HG02623 (cell line): ENCODE measurements around the gene RELL1.

ENCODE experiments used
- ATAC-seq: cut with Tn5 transposase; IDR thresholded peaks from one replicate; pipeline ENCODE4 v1.9.1; 2021; ENCODE audit warnings: moderate library complexity; ENCODE audit not compliant: unreplicated experiment

RELL1 gene

GRCh38 chr4:37641886-37642849 lies 44.0 kb downstream of the RELL1 start:
- no peak for ATAC-seq

- no peak for ATAC-seq
Measured at GRCh38 chr4:37641352-37641751, 44.8 kb downstream of the RELL1 start.

GRCh38 chr4:37639551-37640285 lies 46.5 kb downstream of the RELL1 start:
- ATAC-seq: no peak

- ATAC-seq: no peak
Measured at GRCh38 chr4:37635155-37635554, 51.0 kb downstream of the RELL1 start.

- ATAC-seq: no peak
Measured at GRCh38 chr4:37634180-37634579, 52.0 kb downstream of the RELL1 start.

- ATAC-seq: no peak
Measured at GRCh38 chr4:37632836-37633235, 53.3 kb downstream of the RELL1 start.

- ATAC-seq: no peak
Measured at GRCh38 chr4:37631551-37631950, 54.6 kb downstream of the RELL1 start.

- no peak for ATAC-seq
Measured at GRCh38 chr4:37629713-37630112, 56.5 kb downstream of the RELL1 start.

- ATAC-seq: no peak
Measured at GRCh38 chr4:37628977-37629609, 57.1 kb downstream of the RELL1 start.

GRCh38 chr4:37627263-37627662 lies 58.9 kb downstream of the RELL1 start:
- ATAC-seq: no peak

GRCh38 chr4:37625499-37625898 lies 60.7 kb downstream of the RELL1 start:
- ATAC-seq: no peak

GRCh38 chr4:37623940-37624339 lies 62.2 kb downstream of the RELL1 start:
- ATAC-seq: no peak

GRCh38 chr4:37623125-37623524 lies 63.1 kb downstream of the RELL1 start:
- ATAC-seq: no peak

GRCh38 chr4:37620176-37620575 lies 66.0 kb downstream of the RELL1 start:
- no peak for ATAC-seq

GRCh38 chr4:37615720-37616063 lies 70.5 kb downstream of the RELL1 start:
- ATAC-seq: no peak

GRCh38 chr4:37615059-37615719 lies 71.0 kb downstream of the RELL1 start:
- ATAC-seq: no peak

GRCh38 chr4:37612811-37613210 lies 73.4 kb downstream of the RELL1 start:
- ATAC-seq: no peak

- ATAC-seq: no peak
Measured at GRCh38 chr4:37609626-37610025, 76.5 kb downstream of the RELL1 start.

- ATAC-seq: no peak
Measured at GRCh38 chr4:37607018-37607417, 79.2 kb downstream of the RELL1 start.

- no peak for ATAC-seq
Measured at GRCh38 chr4:37605843-37606565, 80.2 kb downstream of the RELL1 start.
